ENCODE data around the gene KY. TPM values are rescaled to one million over a fixed set of nuclear protein-coding genes. Genes with fewer than 3 reads are reported as not detected.
A peak's percentile ranks its signal among the peaks of the same experiment; 100 is the strongest.
"Not testable (repeated sequence)": the region's sequence is repeated elsewhere in the genome, so short reads cannot be mapped to it uniquely, and the experiment has no call there.

KY gene
- total RNA-seq, 4 donors from 2014 or later, result 0.33 to 1.9 (median 0.81) TPM

- H3K4me3 ChIP-seq, result peak overlapping the region in 1 of 4 donors; percentile 30
- peak; percentile 92 for DNase-seq (ENCODE audit: extremely low spot score)
- H3K4me1 ChIP-seq, result peaks cover 0 to 9% (median 5%) of the 10 kb centered on the region in 4 donors
- no peaks in the 10 kb centered on the region for H3K27me3 ChIP-seq
- TF ChIP-seq EP300 (IDR thresholded peaks at IDR 0.05) (no peak), CTCF (IDR thresholded peaks at IDR 0.05) (peak in 2 of 3 experiments; percentile 85 to 95)
- intact Hi-C loops (cut with DNase I), result loop anchor here (2.0 to 5.0 kb wide), 3 partner anchors 76 to 1296 kb away; no protein-coding TSS in a partner anchor
- no peaks in the 10 kb centered on the region for H3K9me3 ChIP-seq
- 11% methylated on average over 29 of the region's 31 CpGs for WGBS
- H3K27ac ChIP-seq (replicated peaks in 1 of 4), result no peak overlapping the region
- H3K36me3 ChIP-seq, result peaks cover 0 to 6% (median 0%) of the 10 kb centered on the region in 4 donors
Measured at GRCh38 chr3:134600685-134601463, 49.9 kb downstream of the KY start.

GRCh38 chr3:134600206-134600605 is 50.6 kb downstream of the KY start:
- WGBS, result 35% methylated on average over 1 of the region's 1 CpG

GRCh38 chr3:134598763-134599545 is 51.9 kb downstream of the KY start:
- Histone ChIP-seq H3K27me3 (no peaks in the 10 kb centered on the region), H3K27ac (replicated peaks in 1 of 4) (no peak overlapping the region), H3K9me3 (no peaks in the 10 kb centered on the region), H3K4me1 (peaks cover 0 to 9% (median 5%) of the 10 kb centered on the region in 4 donors), H3K36me3 (peaks cover 0 to 6% (median 0%) of the 10 kb centered on the region in 4 donors), H3K4me3 (no peak overlapping the region)
- no peak for TF ChIP-seq POLR2A (IDR thresholded peaks at IDR 0.05; ENCODE audit: low read depth)
- no peak for TF ChIP-seq EP300 (IDR thresholded peaks at IDR 0.05)
- no peak for TF ChIP-seq CTCF (IDR thresholded peaks at IDR 0.05)
- TF ChIP-seq POLR2AphosphoS5 (IDR thresholded peaks at IDR 0.05), result no peak
- 65% methylated on average over 10 of the region's 10 CpGs for WGBS
- DNase-seq (ENCODE audit: extremely low spot score), result peak; percentile 78
- intact Hi-C loops (cut with DNase I), result no loop called here

More at GRCh38 chr3:134600206-134600605, 50.6 kb downstream of the KY start:
- Histone ChIP-seq H3K4me3 (no peak overlapping the region), H3K27me3 (no peaks in the 10 kb centered on the region), H3K4me1 (peaks cover 0 to 9% (median 5%) of the 10 kb centered on the region in 4 donors), H3K36me3 (peaks cover 0 to 6% (median 0%) of the 10 kb centered on the region in 4 donors), H3K9me3 (no peaks in the 10 kb centered on the region), H3K27ac (replicated peaks in 1 of 4) (no peak overlapping the region)
- intact Hi-C loops (cut with DNase I), result loop anchor here (2.0 to 5.0 kb wide), 3 partner anchors 77 to 1297 kb away; no protein-coding TSS in a partner anchor
- TF ChIP-seq CTCF (IDR thresholded peaks at IDR 0.05) (no peak), POLR2AphosphoS5 (IDR thresholded peaks at IDR 0.05) (no peak), EP300 (IDR thresholded peaks at IDR 0.05) (no peak), POLR2A (IDR thresholded peaks at IDR 0.05; ENCODE audit: low read depth) (no peak)
- peak; percentile 47 for DNase-seq (ENCODE audit: extremely low spot score)

GRCh38 chr3:134597390-134597970 is 53.3 kb downstream of the KY start:
- WGBS, result 32% methylated on average over 2 of the region's 2 CpGs
- no peaks in the 10 kb centered on the region for H3K27me3 ChIP-seq

GRCh38 chr3:134594986-134595385 is 55.8 kb downstream of the KY start:
- H3K36me3 ChIP-seq; H3K4me3 ChIP-seq; intact Hi-C loops (cut with DNase I); H3K4me1 ChIP-seq; H3K27me3 ChIP-seq; H3K27ac ChIP-seq (replicated peaks in 1 of 4); H3K9me3 ChIP-seq: not testable (repeated sequence)
- WGBS, result 59% methylated on average over 3 of the region's 3 CpGs
- DNase-seq (ENCODE audit: extremely low spot score), result peak; percentile 60

More at GRCh38 chr3:134597390-134597970, 53.3 kb downstream of the KY start:
- Histone ChIP-seq H3K4me1 (peaks cover 0 to 9% (median 5%) of the 10 kb centered on the region in 4 donors), H3K4me3 (no peak overlapping the region), H3K9me3 (no peaks in the 10 kb centered on the region), H3K27ac (replicated peaks in 1 of 4) (no peak overlapping the region), H3K36me3 (no peaks in the 10 kb centered on the region)
- DNase-seq (ENCODE audit: extremely low spot score), result no peak
- TF ChIP-seq POLR2AphosphoS5 (IDR thresholded peaks at IDR 0.05), result no peak
- no peak for TF ChIP-seq POLR2A (IDR thresholded peaks at IDR 0.05; ENCODE audit: low read depth)
- no peak for TF ChIP-seq EP300 (IDR thresholded peaks at IDR 0.05)
- TF ChIP-seq CTCF (IDR thresholded peaks at IDR 0.05), result no peak
- intact Hi-C loops (cut with DNase I), result no loop called here
